Activated T-cell treated with anti-CD3 and anti-CD28 coated beads, Interleukin-2, amount 50 U/mL, for 48 hours (primary cell): ENCODE measurements around the gene SEMA4D.
A peak's percentile ranks its signal among the peaks of the same experiment; 100 is the strongest.

Source experiments
- DNase-seq, 2 experiments: peaks; one replicate each; pipeline ENCODE4 v3.0.0-alpha.2; 2020

SEMA4D gene

GRCh38 chr9:89408628-89409101 is 89.2 kb downstream of the SEMA4D start:
- peak; percentile 70 to 74 for DNase-seq

GRCh38 chr9:89407070-89407469 is 90.8 kb downstream of the SEMA4D start:
- no peak for DNase-seq

- DNase-seq: no peak
Observed at GRCh38 chr9:89405826-89406225, 92.1 kb downstream of the SEMA4D start.

GRCh38 chr9:89404074-89404473 is 93.8 kb downstream of the SEMA4D start:
- no peak for DNase-seq

- no peak for DNase-seq
Observed at GRCh38 chr9:89402695-89403427, 95.1 kb downstream of the SEMA4D start.

GRCh38 chr9:89400403-89401116 is 97.4 kb downstream of the SEMA4D start:
- no peak for DNase-seq

- DNase-seq: no peak
Observed at GRCh38 chr9:89398621-89399020, 99.3 kb downstream of the SEMA4D start.

- DNase-seq: no peak
Observed at GRCh38 chr9:89397471-89397870, 100.4 kb downstream of the SEMA4D start.

- no peak for DNase-seq
Observed at GRCh38 chr9:89395931-89396710, 101.8 kb downstream of the SEMA4D start.

- no peak for DNase-seq
Observed at GRCh38 chr9:89394412-89394811, 103.5 kb downstream of the SEMA4D start.

GRCh38 chr9:89391585-89391984 is 106.3 kb downstream of the SEMA4D start:
- no peak for DNase-seq

GRCh38 chr9:89390578-89391116 is 107.3 kb downstream of the SEMA4D start:
- no peak for DNase-seq

GRCh38 chr9:89390068-89390555 is 107.8 kb downstream of the SEMA4D start:
- DNase-seq: no peak

GRCh38 chr9:89388868-89389177 is 109.1 kb downstream of the SEMA4D start:
- no peak for DNase-seq

GRCh38 chr9:89388084-89388867 is 109.6 kb downstream of the SEMA4D start:
- no peak for DNase-seq

GRCh38 chr9:89387197-89387849 is 110.6 kb downstream of the SEMA4D start:
- DNase-seq: no peak

- DNase-seq: no peak
Observed at GRCh38 chr9:89386797-89387196, 111.1 kb downstream of the SEMA4D start.

- no peak for DNase-seq
Observed at GRCh38 chr9:89386206-89386605, 111.7 kb downstream of the SEMA4D start.

- no peak for DNase-seq
Observed at GRCh38 chr9:89384783-89385182, 113.1 kb downstream of the SEMA4D start.

GRCh38 chr9:89383721-89384300 is 114.1 kb downstream of the SEMA4D start:
- no peak for DNase-seq

GRCh38 chr9:89383030-89383720 is 114.7 kb downstream of the SEMA4D start:
- DNase-seq: no peak
